Panc1 (cell line): ENCODE results near the gene SDS. TPM values are rescaled to one million over a fixed set of nuclear protein-coding genes. Genes with fewer than 3 reads are reported as not detected.

ENCODE experiments used
- ATAC-seq: fragments of 200-7000 bp; cut with Tn5 transposase; 2 replicates; pipeline ENCODE4 v1.9.1; 2020; ENCODE audit warnings: mild to moderate bottlenecking, moderate library complexity
- BruUV-seq: library from RNA; stranded (reverse); fragments of 400-500 nt; replicated peaks from 2 replicates; lab custom pipeline; 2021; lab: Mats Ljungman, UMichigan
- CTCF ChIA-PET: fragments of 300-600 bp; sonication (Branson Sonifier 250); formaldehyde crosslinking; loops from one replicate; lab custom pipeline; 2022; ENCODE audit warnings: antibody characterized with exemption; lab: Charles Lee
- POLR2A ChIA-PET: fragments of 300-600 bp; sonication (Branson Sonifier 250); formaldehyde crosslinking; loops from one replicate; lab custom pipeline; 2022; ENCODE audit warnings: antibody characterized with exemption; lab: Charles Lee
- DNase-seq: peaks from one replicate; pipeline ENCODE4 v3.0.0-alpha.2; 2010; ENCODE audit warnings: low read depth, low spot score
- H3K27ac ChIP-seq: 2 replicates; pipeline ENCODE4 v1.5.1; 2011; ENCODE audit warnings: mild to moderate bottlenecking, low read length, inconsistent platforms
- H3K27me3 ChIP-seq: fragments of 200-500 bp; sonication (Bioruptor generic); 2 replicates; pipeline ENCODE4 v1.6.0; 2014; ENCODE audit warnings: low read length, inconsistent platforms; ENCODE audit not compliant: control insufficient read depth, insufficient read depth
- H3K36me3 ChIP-seq: fragments of 200-500 bp; sonication (Bioruptor generic); 2 replicates; pipeline ENCODE4 v1.5.1; 2014; ENCODE audit warnings: inconsistent platforms, mild to moderate bottlenecking, low read length, moderate library complexity; ENCODE audit not compliant: control insufficient read depth, insufficient read depth
- H3K4me1 ChIP-seq: 2 replicates; pipeline ENCODE4 v1.5.1; 2011; ENCODE audit warnings: inconsistent platforms, mild to moderate bottlenecking, low read length, moderate library complexity; ENCODE audit not compliant: control insufficient read depth, insufficient read depth
- H3K4me3 ChIP-seq, 2 experiments: 2 replicates each; pipeline ENCODE4 v1.5.1; 2011 to 2012; ENCODE audit warnings: low read depth in 2 of 2, low read length in 2 of 2, mild to moderate bottlenecking in 2 of 2, inconsistent platforms in 1 of 2, moderate library complexity in 1 of 2
- H3K9me3 ChIP-seq: fragments of 200-500 bp; sonication (Bioruptor generic); 2 replicates; pipeline ENCODE4 v1.5.1; 2014; ENCODE audit warnings: low read depth, mild to moderate bottlenecking, inconsistent platforms, low read length, moderate library complexity; ENCODE audit not compliant: control insufficient read depth, insufficient read depth
- POLR2AphosphoS5 ChIP-seq: IDR thresholded peaks from 2 replicates; pipeline ENCODE4 v1.6.1; 2012; ENCODE audit warnings: mild to moderate bottlenecking, low read depth, low read length, moderate library complexity
- REST ChIP-seq, 2 experiments: IDR thresholded peaks; 2 replicates each; pipeline ENCODE4 v1.6.1; 2011 to 2012; ENCODE audit warnings: low read depth in 2 of 2, control low read depth in 1 of 2, low read length in 1 of 2, mild to moderate bottlenecking in 1 of 2, moderate library complexity in 1 of 2; ENCODE audit not compliant: insufficient read depth in 1 of 2
- SIN3A ChIP-seq: IDR thresholded peaks from 2 replicates; pipeline ENCODE4 v1.6.1; 2012; ENCODE audit warnings: low read depth, mild to moderate bottlenecking, low read length, moderate library complexity, borderline replicate concordance; ENCODE audit not compliant: insufficient read depth
- TCF7L2 ChIP-seq: IDR thresholded peaks from 2 replicates; pipeline ENCODE4 v1.6.1; 2011; ENCODE audit warnings: mild to moderate bottlenecking, low read depth, low read length, inconsistent platforms
- in situ Hi-C: cut with HindIII; loops from 2 replicates; pipeline ENCODE4 v1.10.0; 2016; ENCODE audit warnings: low sequenced_read_pairs, low pct_unique_long_range_greater_than_20kb
- intact Hi-C: fragments of 100-400 bp; cut with micrococcal nuclease; formaldehyde crosslinking; loops from one replicate; pipeline ENCODE4 v1.10.0; 2022; ENCODE audit not compliant: unreplicated experiment
- total RNA-seq: library from RNA; stranded (reverse); gene quantifications from one replicate; pipeline ENCODE4 v1.2.1, GENCODE V29; 2021; ENCODE audit not compliant: unreplicated experiment
- TF ChIP-seq, protein P1 (sequence below): fragments of 450-650 bp; IDR thresholded peaks from 2 replicates; pipeline ENCODE4 v1.5.1; 2017; ENCODE audit warnings: mild to moderate bottlenecking

SDS gene
- total RNA-seq, 1 experiment from 2014 or later: 0.15 TPM

- no peak for TF ChIP-seq TCF7L2
- TF ChIP-seq, protein P1, sequence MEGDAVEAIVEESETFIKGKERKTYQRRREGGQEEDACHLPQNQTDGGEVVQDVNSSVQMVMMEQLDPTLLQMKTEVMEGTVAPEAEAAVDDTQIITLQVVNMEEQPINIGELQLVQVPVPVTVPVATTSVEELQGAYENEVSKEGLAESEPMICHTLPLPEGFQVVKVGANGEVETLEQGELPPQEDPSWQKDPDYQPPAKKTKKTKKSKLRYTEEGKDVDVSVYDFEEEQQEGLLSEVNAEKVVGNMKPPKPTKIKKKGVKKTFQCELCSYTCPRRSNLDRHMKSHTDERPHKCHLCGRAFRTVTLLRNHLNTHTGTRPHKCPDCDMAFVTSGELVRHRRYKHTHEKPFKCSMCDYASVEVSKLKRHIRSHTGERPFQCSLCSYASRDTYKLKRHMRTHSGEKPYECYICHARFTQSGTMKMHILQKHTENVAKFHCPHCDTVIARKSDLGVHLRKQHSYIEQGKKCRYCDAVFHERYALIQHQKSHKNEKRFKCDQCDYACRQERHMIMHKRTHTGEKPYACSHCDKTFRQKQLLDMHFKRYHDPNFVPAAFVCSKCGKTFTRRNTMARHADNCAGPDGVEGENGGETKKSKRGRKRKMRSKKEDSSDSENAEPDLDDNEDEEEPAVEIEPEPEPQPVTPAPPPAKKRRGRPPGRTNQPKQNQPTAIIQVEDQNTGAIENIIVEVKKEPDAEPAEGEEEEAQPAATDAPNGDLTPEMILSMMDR: no peak
- TF ChIP-seq SIN3A: no peak
- TF ChIP-seq REST (IDR thresholded peaks at IDR 0.05; ENCODE audit: insufficient read depth in 1 of 2, low read depth in 2 of 2, low read length in 1 of 2): no peak
- no peak for TF ChIP-seq POLR2AphosphoS5
- H3K27me3 ChIP-seq: no peaks in the 10 kb centered on the region
- H3K27ac ChIP-seq: no peak overlapping the region
- BruUV-seq: no TSS peak
- H3K4me3 ChIP-seq: no peak overlapping the region
- no peaks in the 10 kb centered on the region for H3K9me3 ChIP-seq
- H3K36me3 ChIP-seq: no peaks in the 10 kb centered on the region
- ATAC-seq (no peak), DNase-seq (no peak)
- ChIA-PET CTCF (no interaction called here), POLR2A (no interaction called here)
- H3K4me1 ChIP-seq: no peaks in the 10 kb centered on the region
- intact Hi-C loops: no loop called here
- in situ Hi-C loops: no loop called here
Observed at GRCh38 chr12:113400362-113400761, 3.3 kb downstream of the SDS start.

GRCh38 chr12:113399490-113399889 is 4.2 kb downstream of the SDS start:
- ChIA-PET CTCF (no interaction called here), POLR2A (no interaction called here)
- no peaks in the 10 kb centered on the region for H3K4me1 ChIP-seq
- no peaks in the 10 kb centered on the region for H3K27me3 ChIP-seq
- TF ChIP-seq, protein P1: no peak
- TF ChIP-seq REST (IDR thresholded peaks at IDR 0.05; ENCODE audit: insufficient read depth in 1 of 2, low read depth in 2 of 2, low read length in 1 of 2) (no peak), POLR2AphosphoS5 (no peak), SIN3A (no peak), TCF7L2 (no peak)
- DNase-seq (no peak), ATAC-seq (peak; percentile 27; the same call in 1 of the 2 replicates)
- no peaks in the 10 kb centered on the region for H3K36me3 ChIP-seq
- no peak overlapping the region for H3K27ac ChIP-seq
- in situ Hi-C loops (no loop called here), intact Hi-C loops (no loop called here)
- H3K4me3 ChIP-seq: no peak overlapping the region
- no TSS peak for BruUV-seq
- H3K9me3 ChIP-seq: no peaks in the 10 kb centered on the region
